Parathyroid adenoma (tissue), 2 donors: ENCODE results near the gene CLEC2L.

Experiments
- H2AFZ ChIP-seq: fragments of 300-600 bp; sonication (generic); one replicate; pipeline ENCODE4 v1.7.0; 2017; ENCODE audit warnings: antibody characterized with exemption, mild to moderate bottlenecking
- H3K27ac ChIP-seq: fragments of 300-600 bp; sonication (generic); one replicate; pipeline ENCODE4 v1.7.0; 2017
- H3K27me3 ChIP-seq: fragments of 300-600 bp; sonication (generic); one replicate; pipeline ENCODE4 v1.7.0; 2017; ENCODE audit warnings: low read length; ENCODE audit not compliant: control insufficient read depth, insufficient read depth
- H3K36me3 ChIP-seq: fragments of 300-600 bp; sonication (generic); one replicate; pipeline ENCODE4 v1.7.0; 2017; ENCODE audit warnings: low read length; ENCODE audit not compliant: control insufficient read depth, insufficient read depth
- H3K4me1 ChIP-seq: fragments of 300-600 bp; sonication (generic); one replicate; pipeline ENCODE4 v1.7.0; 2017; ENCODE audit warnings: control low read depth
- H3K4me2 ChIP-seq: fragments of 300-600 bp; sonication (generic); one replicate; pipeline ENCODE4 v1.7.0; 2017; ENCODE audit warnings: low read length
- H3K4me3 ChIP-seq: fragments of 300-600 bp; sonication (generic); one replicate; pipeline ENCODE4 v1.7.0; 2017; ENCODE audit warnings: low read depth, low read length
- H3K79me2 ChIP-seq: fragments of 300-600 bp; sonication (generic); one replicate; pipeline ENCODE4 v1.7.0; 2017; ENCODE audit warnings: control low read depth
- H3K9ac ChIP-seq: fragments of 300-600 bp; sonication (generic); one replicate; pipeline ENCODE4 v1.7.0; 2017; ENCODE audit warnings: mild to moderate bottlenecking
- H3K9me3 ChIP-seq: fragments of 300-600 bp; sonication (generic); one replicate; pipeline ENCODE4 v1.7.0; 2017; ENCODE audit warnings: low read length; ENCODE audit not compliant: control insufficient read depth
- CTCF ChIP-seq: fragments of 300-600 bp; sonication (generic); IDR thresholded peaks from one replicate; pipeline ENCODE4 v1.7.0; 2017; ENCODE audit warnings: antibody characterized with exemption, mild to moderate bottlenecking
- donor health status: primary hyperparathyroidism.

The CLEC2L gene

GRCh38 chr7:139572704-139573385, 49.4 kb downstream of the CLEC2L start:
- H3K4me3 ChIP-seq: no peak overlapping the region
- no peak overlapping the region for H3K4me2 ChIP-seq
- no peak for TF ChIP-seq CTCF
- peaks cover 25% of the 10 kb centered on the region for H3K4me1 ChIP-seq
- H3K36me3 ChIP-seq: no peaks in the 10 kb centered on the region
- H3K79me2 ChIP-seq: no peaks in the 10 kb centered on the region
- no peak overlapping the region for H3K27ac ChIP-seq
- no peak overlapping the region for H3K9ac ChIP-seq
- H3K9me3 ChIP-seq: no peaks in the 10 kb centered on the region
- H3K27me3 ChIP-seq: no peaks in the 10 kb centered on the region
- no peak overlapping the region for H2AFZ ChIP-seq

GRCh38 chr7:139573871-139574270, 50.4 kb downstream of the CLEC2L start:
- TF ChIP-seq CTCF: no peak
- Histone ChIP-seq H3K79me2 (no peaks in the 10 kb centered on the region), H2AFZ (no peak overlapping the region), H3K36me3 (no peaks in the 10 kb centered on the region), H3K27me3 (no peaks in the 10 kb centered on the region), H3K4me1 (peaks cover 25% of the 10 kb centered on the region), H3K9me3 (no peaks in the 10 kb centered on the region), H3K4me2 (no peak overlapping the region), H3K27ac (peak overlapping the region; percentile 88), H3K4me3 (no peak overlapping the region), H3K9ac (no peak overlapping the region)

- Histone ChIP-seq H3K4me1 (peaks cover 25% of the 10 kb centered on the region), H3K9me3 (no peaks in the 10 kb centered on the region), H3K9ac (no peak overlapping the region), H3K27ac (peak overlapping the region; percentile 88), H2AFZ (peak overlapping the region; percentile 41), H3K27me3 (no peaks in the 10 kb centered on the region), H3K4me2 (no peak overlapping the region), H3K4me3 (no peak overlapping the region), H3K79me2 (no peaks in the 10 kb centered on the region), H3K36me3 (no peaks in the 10 kb centered on the region)
- TF ChIP-seq CTCF: no peak
Observed at GRCh38 chr7:139574618-139575337, 51.3 kb downstream of the CLEC2L start.

- Histone ChIP-seq H3K9ac (no peak overlapping the region), H3K4me3 (no peak overlapping the region), H3K9me3 (no peaks in the 10 kb centered on the region), H2AFZ (no peak overlapping the region), H3K4me1 (peaks cover 29% of the 10 kb centered on the region), H3K4me2 (no peak overlapping the region), H3K79me2 (no peaks in the 10 kb centered on the region), H3K36me3 (no peaks in the 10 kb centered on the region), H3K27ac (peak overlapping the region; percentile 88), H3K27me3 (no peaks in the 10 kb centered on the region)
- no peak for TF ChIP-seq CTCF
Observed at GRCh38 chr7:139575338-139575680, 51.8 kb downstream of the CLEC2L start.
